ENCODE measurements around the gene UBAP2L.
"Not testable (repeated sequence)": the region's sequence is repeated elsewhere in the genome, so short reads cannot be mapped to it uniquely, and the experiment has no call there.

Gene UBAP2L

DNA sequence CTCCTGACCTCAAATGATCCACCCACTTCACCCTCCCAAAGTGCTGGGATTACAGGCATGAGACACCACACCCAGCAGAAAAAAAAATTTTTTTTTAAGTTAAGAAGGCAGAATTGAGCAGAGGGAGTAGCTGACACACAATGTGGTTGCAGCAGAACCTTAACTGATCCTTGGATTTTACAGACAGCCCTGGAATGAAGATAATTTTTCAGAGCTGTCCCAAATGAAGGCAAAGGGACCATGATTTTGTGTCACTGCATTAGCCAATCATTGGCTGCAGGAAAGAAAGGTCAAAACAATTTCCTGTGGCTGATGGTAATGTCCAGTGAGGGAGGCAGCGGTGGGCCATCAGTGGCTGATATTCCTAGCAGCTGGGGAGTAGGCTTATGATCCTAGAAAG is 80.8 kb downstream of the UBAP2L start:
- no peak overlapping the region for H3K27ac ChIP-seq
- DNase-seq, result no peak
- in situ Hi-C loops (cut with HindIII; ENCODE audit: low pct_ligation_motif_present, low sequenced_read_pairs), result no loop called here
- no peaks in the 10 kb centered on the region for H3K27me3 ChIP-seq (replicated peaks)
- H3K36me3 ChIP-seq (replicated peaks), result no peaks in the 10 kb centered on the region
- no peak for TF ChIP-seq CTCF (IDR thresholded peaks at IDR 0.05; ENCODE audit: low read depth, low read length, missing control alignments)
- H3K4me3 ChIP-seq (ENCODE audit: low read depth, low read length), result no peak overlapping the region

GRCh38 chr1:154304664-154305337 is 84.0 kb downstream of the UBAP2L start:
- no peak overlapping the region for H3K4me3 ChIP-seq (ENCODE audit: low read depth, low read length)
- DNase-seq, result no peak
- no peaks in the 10 kb centered on the region for H3K36me3 ChIP-seq (replicated peaks)
- no peaks in the 10 kb centered on the region for H3K27me3 ChIP-seq (replicated peaks)
- in situ Hi-C loops (cut with HindIII; ENCODE audit: low pct_ligation_motif_present, low sequenced_read_pairs), result no loop called here
- no peak for TF ChIP-seq CTCF (IDR thresholded peaks at IDR 0.05; ENCODE audit: low read depth, low read length, missing control alignments)
- no peak overlapping the region for H3K27ac ChIP-seq

DNA sequence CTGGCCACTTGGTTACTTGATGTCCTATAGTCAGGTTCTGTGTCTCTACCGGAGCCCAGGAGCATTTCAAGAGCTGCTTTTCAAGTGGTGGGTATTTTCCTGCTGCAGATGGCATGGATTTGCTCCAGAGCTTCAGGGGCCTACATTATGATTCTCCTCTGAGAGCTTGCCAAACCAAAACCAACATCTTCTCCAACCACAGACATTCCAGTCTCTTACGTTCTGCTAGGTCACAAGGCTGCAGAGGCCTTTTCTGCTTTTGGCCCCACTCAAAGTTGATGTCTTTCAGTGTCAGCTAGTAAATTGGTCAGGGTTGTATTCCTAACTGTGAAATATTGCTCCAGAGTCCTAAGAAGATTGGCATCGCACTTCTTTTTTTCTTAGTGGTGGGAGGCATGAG is 85.4 kb downstream of the UBAP2L start:
- Histone ChIP-seq H3K36me3 (replicated peaks) (no peaks in the 10 kb centered on the region), H3K27me3 (replicated peaks) (no peaks in the 10 kb centered on the region), H3K4me3 (ENCODE audit: low read depth, low read length) (no peak overlapping the region), H3K27ac (no peak overlapping the region)
- TF ChIP-seq CTCF (IDR thresholded peaks at IDR 0.05; ENCODE audit: low read depth, low read length, missing control alignments), result no peak
- in situ Hi-C loops (cut with HindIII; ENCODE audit: low pct_ligation_motif_present, low sequenced_read_pairs), result no loop called here
- no peak for DNase-seq

DNA sequence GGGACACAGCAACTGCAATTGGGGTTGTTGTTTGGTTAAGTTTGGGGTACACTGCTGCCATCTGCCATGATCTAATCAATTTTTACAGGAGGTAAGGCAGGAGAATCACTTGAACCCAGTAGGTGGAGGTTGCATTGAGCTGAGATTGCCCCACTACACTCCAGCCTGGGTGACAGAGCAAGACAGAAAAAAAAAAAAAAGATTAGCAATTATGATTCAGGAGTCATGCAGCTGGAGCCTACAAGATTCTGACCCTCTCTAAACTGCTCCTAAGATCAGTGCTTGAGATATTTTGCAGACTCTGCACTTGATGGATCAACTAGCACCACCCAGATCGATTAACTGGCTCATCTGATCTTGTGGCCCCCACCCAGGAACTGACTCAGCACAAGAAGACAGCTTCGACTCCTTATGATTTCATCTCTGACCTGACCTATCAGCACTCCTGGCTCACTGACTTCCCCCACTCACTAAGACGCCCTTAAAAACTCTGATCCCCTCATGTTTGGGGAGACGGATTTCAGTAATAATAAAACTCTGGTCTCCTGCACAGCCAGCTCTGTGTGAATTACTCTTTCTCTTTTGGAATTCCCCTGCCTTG is 87.0 kb downstream of the UBAP2L start:
- H3K27ac ChIP-seq; DNase-seq; H3K4me3 ChIP-seq (ENCODE audit: low read depth, low read length); H3K27me3 ChIP-seq (replicated peaks); in situ Hi-C loops (cut with HindIII; ENCODE audit: low pct_ligation_motif_present, low sequenced_read_pairs); H3K36me3 ChIP-seq (replicated peaks): not testable (repeated sequence)

- H3K27me3 ChIP-seq (replicated peaks); H3K36me3 ChIP-seq (replicated peaks); H3K27ac ChIP-seq; in situ Hi-C loops (cut with HindIII; ENCODE audit: low pct_ligation_motif_present, low sequenced_read_pairs); H3K4me3 ChIP-seq (ENCODE audit: low read depth, low read length); DNase-seq: not testable (repeated sequence)
These were observed 88.4 kb downstream of the UBAP2L start for GRCh38 chr1:154309136-154309535.

DNA sequence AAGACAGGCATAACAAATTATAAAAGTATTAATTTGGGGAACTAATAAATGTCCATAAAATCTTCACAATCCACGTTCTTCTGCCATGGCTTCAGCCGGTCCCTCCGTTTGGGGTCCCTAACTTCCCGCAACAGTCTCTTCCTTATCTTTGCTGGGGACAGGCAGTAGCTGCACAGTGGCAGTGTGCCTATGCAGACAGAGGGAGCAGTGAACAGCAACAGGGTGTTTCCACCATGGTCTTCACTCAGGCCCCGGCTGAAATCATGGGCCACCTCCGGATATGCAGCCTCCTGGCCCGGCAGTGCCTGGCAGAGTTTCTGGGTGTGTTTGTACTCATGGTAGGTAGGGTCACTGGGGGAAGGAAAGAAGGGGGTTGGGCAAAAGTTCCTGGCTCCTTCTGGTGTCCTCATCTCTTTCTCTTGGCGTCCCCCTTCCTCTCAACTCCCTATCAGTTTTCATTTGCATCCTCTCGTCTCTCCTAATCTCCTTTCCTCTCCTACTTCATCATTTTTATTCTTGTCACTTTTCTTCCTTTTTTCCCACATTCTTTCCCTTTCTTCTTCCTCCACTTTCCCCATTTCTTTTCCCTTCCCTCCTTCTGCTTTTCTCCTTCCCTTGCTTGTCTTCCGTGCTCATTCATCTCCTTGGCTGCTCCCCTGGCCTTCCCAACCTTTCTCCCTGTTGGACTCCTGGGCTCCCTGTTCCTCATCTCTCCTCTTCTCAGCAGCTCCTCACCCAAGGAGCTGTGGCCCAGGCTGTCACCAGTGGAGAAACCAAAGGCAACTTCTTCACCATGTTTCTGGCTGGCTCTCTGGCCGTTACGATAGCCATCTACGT is 91.7 kb downstream of the UBAP2L start:
- DNase-seq; H3K27ac ChIP-seq; H3K4me3 ChIP-seq (ENCODE audit: low read depth, low read length); in situ Hi-C loops (cut with HindIII; ENCODE audit: low pct_ligation_motif_present, low sequenced_read_pairs); H3K27me3 ChIP-seq (replicated peaks); H3K36me3 ChIP-seq (replicated peaks): not testable (repeated sequence)

- TF ChIP-seq CTCF (IDR thresholded peaks at IDR 0.05; ENCODE audit: low read depth, low read length, missing control alignments), result no peak
- in situ Hi-C loops (cut with HindIII; ENCODE audit: low pct_ligation_motif_present, low sequenced_read_pairs), result no loop called here
- H3K36me3 ChIP-seq (replicated peaks), result no peaks in the 10 kb centered on the region
- H3K27me3 ChIP-seq (replicated peaks), result no peaks in the 10 kb centered on the region
- no peak for DNase-seq
- H3K27ac ChIP-seq, result no peak overlapping the region
- H3K4me3 ChIP-seq (ENCODE audit: low read depth, low read length), result no peak overlapping the region
These were observed 92.3 kb downstream of the UBAP2L start for GRCh38 chr1:154313066-154313356.

DNA sequence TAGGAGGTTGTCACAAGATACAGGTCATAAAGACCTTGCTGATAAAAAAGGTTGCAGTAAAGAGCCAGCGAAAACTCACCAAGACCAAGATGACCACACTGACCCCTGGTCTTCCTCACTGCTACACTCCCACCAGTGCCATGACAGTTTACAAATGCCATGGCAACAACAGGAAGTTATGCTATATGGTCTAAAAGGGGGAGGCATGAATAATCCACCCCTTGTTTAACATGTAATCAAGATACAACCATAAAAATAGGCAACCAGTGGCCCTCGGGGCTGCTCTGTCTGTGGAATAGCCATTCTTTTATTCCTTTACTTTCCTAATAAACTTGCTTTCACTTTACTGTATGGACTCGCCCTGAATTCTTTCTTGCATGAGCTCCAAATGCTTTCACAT is 93.5 kb downstream of the UBAP2L start:
- DNase-seq; H3K27me3 ChIP-seq (replicated peaks); in situ Hi-C loops (cut with HindIII; ENCODE audit: low pct_ligation_motif_present, low sequenced_read_pairs); H3K4me3 ChIP-seq (ENCODE audit: low read depth, low read length); H3K27ac ChIP-seq; H3K36me3 ChIP-seq (replicated peaks): not testable (repeated sequence)
